GM21737 (cell line): Measurements from ENCODE around the gene CLUH.
A peak's percentile ranks its signal among the peaks of the same experiment; 100 is the strongest.

Source experiments
- ATAC-seq: cut with Tn5 transposase; IDR thresholded peaks from one replicate; pipeline ENCODE4 v1.9.1; 2021; ENCODE audit warnings: mild to moderate bottlenecking, moderate library complexity; ENCODE audit not compliant: unreplicated experiment

CLUH gene

GRCh38 chr17:2711608-2712299 lies at the start of gene CLUH:
CLUH (minus strand) TSS chr17:2711764; CDS start chr17:2711661, 103 bp downstream.
- peak; percentile 69 for ATAC-seq

GRCh38 chr17:2758870-2759269 lies 47.3 kb upstream of the CLUH start:
- ATAC-seq, result no peak

GRCh38 chr17:2755891-2756724 lies 44.5 kb upstream of the CLUH start:
- no peak for ATAC-seq

- ATAC-seq, result no peak
These were observed 39.9 kb upstream of the CLUH start for GRCh38 chr17:2751491-2751890.

GRCh38 chr17:2750721-2751120 lies 39.2 kb upstream of the CLUH start:
- no peak for ATAC-seq

- ATAC-seq, result no peak
These were observed 38.2 kb upstream of the CLUH start for GRCh38 chr17:2749784-2750181.

GRCh38 chr17:2749058-2749783 lies 37.7 kb upstream of the CLUH start, which contains the start of gene CCDC92B:
CCDC92B (minus strand) TSS chr17:2749652; CDS start chr17:2735145, 14,507 bp downstream.
- no peak for ATAC-seq

GRCh38 chr17:2745317-2746037 lies 33.9 kb upstream of the CLUH start:
- no peak for ATAC-seq

GRCh38 chr17:2737693-2738092 lies 26.1 kb upstream of the CLUH start:
- ATAC-seq, result no peak

GRCh38 chr17:2736956-2737355 lies 25.4 kb upstream of the CLUH start:
- ATAC-seq, result no peak

- no peak for ATAC-seq
These were observed 24.3 kb upstream of the CLUH start for GRCh38 chr17:2735896-2736295.

GRCh38 chr17:2734939-2735338 lies 23.4 kb upstream of the CLUH start:
- ATAC-seq, result no peak

GRCh38 chr17:2731807-2732206 lies 20.2 kb upstream of the CLUH start:
- no peak for ATAC-seq

GRCh38 chr17:2730764-2731353 lies 19.3 kb upstream of the CLUH start:
- ATAC-seq, result no peak

- ATAC-seq, result no peak
These were observed 13.2 kb upstream of the CLUH start for GRCh38 chr17:2724784-2725164.

- no peak for ATAC-seq
These were observed 12.6 kb upstream of the CLUH start for GRCh38 chr17:2723997-2724783.

GRCh38 chr17:2723505-2723996 lies 12.0 kb upstream of the CLUH start:
- no peak for ATAC-seq

GRCh38 chr17:2722611-2723010 lies 11.0 kb upstream of the CLUH start:
- ATAC-seq, result no peak

- ATAC-seq, result no peak
These were observed 10.0 kb upstream of the CLUH start for GRCh38 chr17:2721603-2722002.

GRCh38 chr17:2719861-2720260 lies 8.3 kb upstream of the CLUH start:
- no peak for ATAC-seq
